PC-9 (cell line): Measurements from ENCODE around the gene EPHA3. TPM values are rescaled to one million over a fixed set of nuclear protein-coding genes. Genes with fewer than 3 reads are reported as not detected.

Experiments used
- BruUV-seq: library from RNA; stranded (reverse); fragments of 400-500 nt; replicated peaks from 2 replicates; lab custom pipeline; 2021; lab: Mats Ljungman, UMichigan
- CTCF ChIA-PET: fragments of 300-600 bp; sonication (Branson Sonifier 250); formaldehyde crosslinking; loops from one replicate; lab custom pipeline; 2022; ENCODE audit warnings: antibody characterized with exemption; lab: Charles Lee
- POLR2A ChIA-PET: fragments of 300-600 bp; sonication (Branson Sonifier 250); formaldehyde crosslinking; loops from one replicate; lab custom pipeline; 2022; ENCODE audit warnings: antibody characterized with exemption; ENCODE audit not compliant: unreplicated experiment; lab: Charles Lee
- DNase-seq, 2 experiments: peaks; one replicate each; pipeline versions ENCODE4 v3.0.0 to v3.0.0-alpha.2; 2015 to 2022; ENCODE audit warnings: mixed read lengths in 1 of 2
- H2AFZ ChIP-seq: fragments of 200-600 bp; sonication (generic); 2 replicates; pipeline ENCODE4 v1.8.1; 2017; ENCODE audit warnings: antibody characterized with exemption
- H3F3A ChIP-seq: fragments of 200-600 bp; sonication (generic); 2 replicates; pipeline ENCODE4 v1.8.1; 2017; ENCODE audit warnings: antibody characterized with exemption, mild to moderate bottlenecking, low read depth; ENCODE audit not compliant: insufficient read depth
- H3K27ac ChIP-seq: fragments of 200-600 bp; sonication (generic); 2 replicates; pipeline ENCODE4 v1.6.1; 2016; ENCODE audit warnings: mixed run types
- H3K27me3 ChIP-seq: fragments of 200-600 bp; sonication (generic); 2 replicates; pipeline ENCODE4 v1.6.1; 2016; ENCODE audit warnings: low read depth, mixed run types; ENCODE audit not compliant: insufficient read depth
- H3K36me3 ChIP-seq: fragments of 200-600 bp; sonication (generic); 2 replicates; pipeline ENCODE4 v1.6.1; 2016; ENCODE audit warnings: low read depth, mixed run types
- H3K4me1 ChIP-seq: fragments of 200-600 bp; sonication (generic); replicated peaks from 2 replicates; pipeline ENCODE4 v1.6.1; 2016; ENCODE audit warnings: mixed run types; ENCODE audit not compliant: insufficient read depth
- H3K4me2 ChIP-seq: fragments of 200-600 bp; sonication (generic); 2 replicates; pipeline ENCODE4 v1.6.1; 2017; ENCODE audit warnings: mixed run types
- H3K4me3 ChIP-seq: fragments of 200-600 bp; sonication (generic); 2 replicates; pipeline ENCODE4 v1.6.1; 2016; ENCODE audit warnings: mixed run types
- H3K79me2 ChIP-seq: fragments of 200-600 bp; sonication (generic); 2 replicates; pipeline ENCODE4 v1.6.1; 2017; ENCODE audit warnings: low read depth, mixed run types
- H3K9me2 ChIP-seq: fragments of 200-600 bp; sonication (generic); 2 replicates; pipeline ENCODE4 v1.8.1; 2017; ENCODE audit warnings: mild to moderate bottlenecking; ENCODE audit not compliant: insufficient read depth
- H3K9me3 ChIP-seq: fragments of 200-600 bp; sonication (generic); 2 replicates; pipeline ENCODE4 v1.8.1; 2016; ENCODE audit warnings: low read depth; ENCODE audit not compliant: insufficient read depth
- H4K20me1 ChIP-seq: fragments of 200-600 bp; sonication (generic); 2 replicates; pipeline ENCODE4 v1.8.1; 2017; ENCODE audit not compliant: insufficient read depth
- CTCF ChIP-seq: fragments of 200-600 bp; sonication (generic); conservative IDR thresholded peaks from 2 replicates; pipeline ENCODE4 v1.6.1; 2017; ENCODE audit warnings: mixed run types, antibody characterized with exemption, mild to moderate bottlenecking, moderate library complexity
- EZH2 ChIP-seq: fragments of 200-600 bp; sonication (generic); IDR thresholded peaks from 2 replicates; pipeline ENCODE4 v1.8.0; 2017; ENCODE audit warnings: antibody characterized with exemption, low read depth
- intact Hi-C: fragments of 100-400 bp; cut with micrococcal nuclease; formaldehyde crosslinking; loops from one replicate; pipeline ENCODE4 v1.10.0; 2022; ENCODE audit not compliant: unreplicated experiment
- total RNA-seq: library from RNA; stranded (reverse); gene quantifications from 2 replicates; pipeline ENCODE4 v1.2.3, GENCODE V29; 2021

The EPHA3 gene
- total RNA-seq, 1 experiment from 2014 or later, result not detected

GRCh38 chr3:89173546-89173945 lies 66.1 kb downstream of the EPHA3 start:
- no peaks in the 10 kb centered on the region for H3K9me2 ChIP-seq
- H3F3A ChIP-seq, result no peaks in the 10 kb centered on the region
- no peaks in the 10 kb centered on the region for H3K4me1 ChIP-seq
- no TSS peak for BruUV-seq
- ChIA-PET POLR2A (no interaction called here), CTCF (no interaction called here)
- intact Hi-C loops, result no loop called here
- H3K79me2 ChIP-seq, result no peaks in the 10 kb centered on the region
- H2AFZ ChIP-seq, result no peak overlapping the region
- DNase-seq, result no peak
- H3K27me3 ChIP-seq, result no peaks in the 10 kb centered on the region
- H4K20me1 ChIP-seq, result no peaks in the 10 kb centered on the region
- H3K9me3 ChIP-seq, result no peaks in the 10 kb centered on the region
- no peaks in the 10 kb centered on the region for H3K36me3 ChIP-seq
- TF ChIP-seq CTCF, result no peak
- TF ChIP-seq EZH2, result no peak
- H3K4me2 ChIP-seq, result no peak overlapping the region
- H3K4me3 ChIP-seq, result no peak overlapping the region
- H3K27ac ChIP-seq, result no peak overlapping the region

- no peaks in the 10 kb centered on the region for H3K79me2 ChIP-seq
Measured at GRCh38 chr3:89179355-89180001, 72.1 kb downstream of the EPHA3 start.

GRCh38 chr3:89180334-89180733 lies 72.9 kb downstream of the EPHA3 start:
- intact Hi-C loops, result no loop called here
- Histone ChIP-seq H3K9me2 (no peaks in the 10 kb centered on the region), H4K20me1 (no peaks in the 10 kb centered on the region), H3K27me3 (no peaks in the 10 kb centered on the region), H3K4me3 (no peak overlapping the region), H2AFZ (no peak overlapping the region), H3K4me1 (no peaks in the 10 kb centered on the region), H3K36me3 (no peaks in the 10 kb centered on the region), H3K9me3 (no peaks in the 10 kb centered on the region), H3K27ac (no peak overlapping the region), H3F3A (no peaks in the 10 kb centered on the region), H3K79me2 (no peaks in the 10 kb centered on the region), H3K4me2 (no peak overlapping the region)
- CTCF ChIA-PET, result no interaction called here
- BruUV-seq, result no TSS peak
- POLR2A ChIA-PET, result no interaction called here
- no peak for DNase-seq
- TF ChIP-seq CTCF, result no peak
- no peak for TF ChIP-seq EZH2

More at GRCh38 chr3:89179355-89180001, 72.1 kb downstream of the EPHA3 start:
- no TSS peak for BruUV-seq
- H4K20me1 ChIP-seq, result no peaks in the 10 kb centered on the region
- no peaks in the 10 kb centered on the region for H3K36me3 ChIP-seq
- intact Hi-C loops, result no loop called here
- H3K27me3 ChIP-seq, result no peaks in the 10 kb centered on the region
- H3K27ac ChIP-seq, result no peak overlapping the region
- 0 out of 2 replicates have a peak overlapping the region, but pooled peaks have one; percentile 48 for H2AFZ ChIP-seq
- no peak overlapping the region for H3K4me2 ChIP-seq
- H3K9me3 ChIP-seq, result no peaks in the 10 kb centered on the region
- DNase-seq, result no peak
- ChIA-PET POLR2A (no interaction called here), CTCF (no interaction called here)
- H3K4me3 ChIP-seq, result no peak overlapping the region
- TF ChIP-seq EZH2 (no peak), CTCF (no peak)
- no peaks in the 10 kb centered on the region for H3F3A ChIP-seq
- no peaks in the 10 kb centered on the region for H3K9me2 ChIP-seq
- no peaks in the 10 kb centered on the region for H3K4me1 ChIP-seq
